NCI-H345 treated with DMSO at 0.1 percent for 48 hours (cell line): ENCODE data around the gene EFHC2.
"Not testable (repeated sequence)": the region's sequence is repeated elsewhere in the genome, so short reads cannot be mapped to it uniquely, and the experiment has no call there.

Source experiments
- DNase-seq: peaks from one replicate; lab custom pipeline; 2025; ENCODE audit not compliant: unreplicated experiment; lab: John Stamatoyannopoulos, UW

The EFHC2 gene

GRCh38 chrX:44234116-44234515 lies 109.4 kb downstream of the EFHC2 start:
- DNase-seq: no peak

GRCh38 chrX:44232081-44232480 lies 111.4 kb downstream of the EFHC2 start:
- DNase-seq: no peak

DNA sequence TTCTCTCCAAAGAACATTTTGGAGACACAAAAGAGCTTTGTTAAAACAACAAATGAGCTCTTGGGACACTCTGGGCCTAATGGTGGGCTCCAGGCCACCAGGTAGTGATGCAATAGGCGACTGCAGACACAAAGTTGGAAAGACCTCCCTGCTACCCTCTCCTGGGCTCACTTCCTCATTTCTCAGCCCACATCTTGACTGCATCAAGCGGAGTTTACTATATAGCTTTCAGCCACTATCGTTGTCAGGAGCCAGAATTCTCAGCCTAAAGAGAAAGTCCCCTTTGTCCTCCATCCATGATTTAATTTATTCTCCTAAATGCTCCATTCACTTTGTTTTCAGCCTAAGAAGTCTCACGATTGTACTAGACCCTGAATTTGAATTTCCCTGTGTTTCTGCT lies 114.9 kb downstream of the EFHC2 start:
- no peak for DNase-seq

DNA sequence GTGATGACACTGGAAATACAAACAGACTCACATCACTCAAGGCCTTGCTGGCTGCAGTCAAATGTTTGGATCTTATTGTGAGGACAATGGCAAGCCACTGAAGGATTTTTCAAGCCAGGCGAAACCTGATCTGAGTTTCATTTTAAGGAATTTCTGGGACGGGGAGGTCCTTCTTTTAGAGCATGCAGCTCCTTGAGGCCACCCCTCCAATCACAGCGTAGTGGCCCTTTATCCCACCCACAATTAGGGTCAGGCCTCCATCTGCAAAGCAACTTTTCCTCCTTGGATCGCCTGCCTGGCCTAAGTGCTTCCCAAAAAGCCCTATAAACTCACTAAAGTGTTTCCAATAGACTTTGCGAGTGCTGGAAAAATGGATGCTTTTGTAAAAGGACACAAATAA lies 115.5 kb downstream of the EFHC2 start:
- DNase-seq: no peak

GRCh38 chrX:44225667-44226066 lies 117.8 kb downstream of the EFHC2 start:
- no peak for DNase-seq

- no peak for DNase-seq
These were observed 118.7 kb downstream of the EFHC2 start for GRCh38 chrX:44224760-44225159.

GRCh38 chrX:44223150-44223549 lies 120.3 kb downstream of the EFHC2 start:
- no peak for DNase-seq

GRCh38 chrX:44218465-44218864 lies 125.0 kb downstream of the EFHC2 start:
- no peak for DNase-seq

DNA sequence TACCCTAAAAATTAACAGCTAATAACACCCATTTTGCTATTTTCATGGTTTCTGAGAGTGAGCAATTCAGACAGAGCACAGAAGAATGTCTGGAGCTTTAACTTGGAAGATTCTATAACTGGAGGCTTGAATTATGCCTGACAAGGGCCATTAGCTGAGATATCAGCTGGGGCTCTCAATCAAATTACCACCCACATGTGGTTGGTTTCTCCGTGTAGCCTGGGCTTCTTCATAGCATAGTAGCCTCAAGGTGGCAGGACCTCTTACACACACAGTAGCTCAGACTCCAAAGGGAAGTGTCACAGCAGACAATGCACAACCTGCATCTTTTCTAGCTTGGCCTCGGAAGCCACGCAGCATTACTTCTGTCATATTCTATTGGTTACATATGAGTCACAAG lies 127.3 kb downstream of the EFHC2 start:
- DNase-seq: no peak

GRCh38 chrX:44203791-44204190 lies 139.7 kb downstream of the EFHC2 start:
- no peak for DNase-seq

DNA sequence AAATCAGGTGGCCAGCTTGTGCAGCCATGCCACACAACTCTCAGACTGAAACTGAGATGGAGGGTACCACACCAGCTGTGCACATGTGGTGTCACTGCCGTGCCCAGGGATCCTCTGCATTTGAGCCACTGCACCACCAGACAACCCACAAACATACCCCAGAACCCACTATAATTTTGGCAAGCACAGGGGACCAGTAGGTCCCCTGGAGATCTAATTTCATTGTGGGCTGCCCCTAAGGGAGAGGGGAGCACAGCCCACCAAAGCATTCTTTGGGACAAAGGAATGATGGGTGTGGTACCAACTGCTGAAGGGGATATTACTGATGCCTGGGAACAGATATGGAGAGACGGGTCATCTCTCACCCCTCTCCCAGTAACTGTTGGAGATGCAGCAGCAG lies 140.9 kb downstream of the EFHC2 start:
- no peak for DNase-seq

DNA sequence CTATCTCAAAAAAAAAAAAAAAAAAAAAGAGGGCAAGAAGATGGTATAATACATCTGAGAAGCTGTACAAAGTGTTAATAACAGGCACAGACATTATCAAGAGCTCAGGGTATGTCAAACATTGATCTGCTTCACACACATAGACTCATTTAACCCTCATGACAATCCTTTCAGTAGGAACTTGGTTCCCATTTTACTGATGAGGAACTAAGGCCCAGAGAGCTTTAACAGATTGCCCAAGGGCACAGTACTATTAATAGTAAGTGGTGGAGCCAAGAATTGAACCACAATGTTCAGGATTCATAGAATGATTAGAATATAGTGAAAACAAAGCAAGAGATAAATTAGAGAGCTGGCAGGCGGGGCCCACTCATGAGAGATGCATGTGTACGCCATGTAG lies 154.4 kb downstream of the EFHC2 start:
- DNase-seq: no peak

DNA sequence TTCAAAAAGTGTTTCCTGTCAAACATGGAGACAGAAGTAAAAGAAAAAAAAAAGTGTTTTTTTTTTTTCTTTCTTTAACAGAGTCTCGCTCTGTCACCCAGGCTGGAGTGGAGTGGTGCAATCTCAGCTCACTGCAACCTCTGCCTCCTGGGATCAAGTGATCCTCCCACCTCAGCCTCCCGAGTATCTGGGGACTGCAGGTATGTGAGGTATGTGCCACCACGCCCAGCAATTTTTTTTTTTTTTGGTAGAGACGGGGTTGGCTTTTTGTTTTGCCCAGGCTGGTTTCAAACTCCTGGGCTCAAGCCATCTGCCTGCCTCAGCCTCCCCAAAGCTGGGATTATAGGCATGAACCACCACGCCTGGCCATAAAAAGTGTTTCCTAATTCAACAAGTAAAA lies 155.6 kb downstream of the EFHC2 start:
- DNase-seq: not testable (repeated sequence)

- DNase-seq: no peak
These were observed 160.1 kb downstream of the EFHC2 start for GRCh38 chrX:44183329-44183728.

DNA sequence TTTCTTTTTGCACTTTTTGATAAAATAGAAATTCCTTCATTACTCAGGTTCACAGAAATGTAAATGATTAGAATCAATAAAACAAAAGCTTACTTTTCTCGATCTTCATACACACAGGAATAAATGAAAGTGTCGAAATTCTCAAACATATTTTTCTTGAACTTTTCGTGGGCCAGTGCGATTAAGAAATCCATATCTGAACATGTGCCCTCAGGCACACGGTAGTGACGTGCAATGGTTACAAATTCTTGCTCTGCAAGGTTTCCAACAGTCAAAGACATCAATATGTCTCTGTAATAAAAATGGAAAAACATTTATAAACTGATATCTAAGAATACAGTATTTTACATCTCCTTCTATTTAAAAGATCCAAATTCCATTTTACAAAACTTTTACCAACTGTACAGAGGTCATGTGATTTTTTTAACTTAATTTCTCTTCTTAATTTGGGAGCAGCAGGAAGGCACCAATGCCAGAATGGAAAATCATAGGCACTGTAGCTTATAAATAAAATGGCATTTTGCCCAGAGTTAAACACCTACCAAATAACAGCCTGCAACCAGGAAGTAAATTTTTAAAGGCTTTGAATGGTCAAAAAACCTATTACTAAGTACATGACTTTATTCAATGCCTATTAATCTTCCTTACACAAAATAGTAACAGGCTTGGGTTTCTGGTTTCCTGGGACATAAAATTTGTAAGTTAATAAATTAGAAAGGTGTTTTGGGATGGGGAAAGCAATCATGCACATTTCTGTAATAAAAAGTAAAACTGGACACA lies 165.0 kb downstream of the EFHC2 start:
- no peak for DNase-seq

DNA sequence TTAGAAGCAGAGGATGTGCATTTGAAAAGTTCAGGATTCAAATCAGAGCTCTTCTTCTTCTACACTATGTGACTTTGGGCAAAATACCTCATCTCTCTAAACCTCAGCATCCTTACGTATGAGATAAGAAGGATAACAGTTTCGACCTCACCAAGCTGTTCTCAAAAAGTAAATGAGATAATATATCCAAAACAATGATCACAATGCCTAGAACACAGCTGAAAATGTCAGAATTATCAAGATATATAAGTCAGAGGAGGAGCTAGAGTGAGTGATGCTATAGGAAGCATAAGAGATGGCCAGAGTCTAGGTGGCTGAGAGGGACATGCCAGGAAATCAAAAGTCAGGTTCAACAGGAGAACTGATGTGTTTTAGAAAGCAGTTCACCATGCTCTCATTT lies 168.0 kb downstream of the EFHC2 start:
- no peak for DNase-seq

DNA sequence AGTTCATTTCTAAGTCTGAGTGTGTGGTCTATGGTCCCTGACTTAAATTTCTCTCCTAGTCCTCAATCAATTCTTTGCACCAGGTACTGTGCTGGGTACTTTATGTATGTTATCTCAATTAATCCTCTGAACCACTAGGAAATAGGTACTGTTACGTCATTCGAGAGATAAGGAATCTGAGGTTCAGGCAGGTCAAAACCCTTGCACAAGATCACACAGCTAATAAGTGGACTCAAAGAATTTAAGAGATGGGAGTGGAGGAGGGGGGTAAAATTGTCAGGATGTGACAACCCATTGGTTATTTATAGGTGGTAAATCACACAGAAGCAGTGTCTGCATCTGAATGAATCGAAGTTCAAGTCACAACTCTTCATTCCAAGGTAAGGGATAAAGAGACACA lies 169.4 kb downstream of the EFHC2 start:
- DNase-seq: no peak

GRCh38 chrX:44173219-44173618 lies 170.3 kb downstream of the EFHC2 start:
- no peak for DNase-seq

- no peak for DNase-seq
These were observed 176.4 kb downstream of the EFHC2 start for GRCh38 chrX:44167116-44167515.

GRCh38 chrX:44162964-44163475 lies 180.5 kb downstream of the EFHC2 start:
- DNase-seq: no peak

DNA sequence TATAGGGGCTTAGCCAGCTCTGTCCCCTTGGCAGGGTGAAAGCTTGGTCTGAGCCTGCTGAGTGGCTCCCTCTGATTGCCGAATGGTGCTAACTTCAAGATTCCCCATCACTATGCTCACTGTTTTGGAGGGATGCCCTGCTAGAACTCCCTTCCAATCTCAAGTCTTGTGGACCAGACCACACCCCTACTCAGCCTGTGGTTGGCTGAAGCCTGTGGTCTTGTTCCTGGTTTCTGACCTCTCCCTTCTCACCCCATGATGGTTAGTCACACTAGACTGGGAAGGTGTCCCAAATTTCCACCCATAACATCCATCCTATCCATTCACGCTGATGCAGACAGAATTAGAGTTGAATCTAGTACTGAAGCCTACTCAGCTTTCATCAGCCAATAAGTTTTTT lies 185.6 kb downstream of the EFHC2 start:
- no peak for DNase-seq

- DNase-seq: no peak
These were observed 186.2 kb downstream of the EFHC2 start for GRCh38 chrX:44157283-44157682.

DNA sequence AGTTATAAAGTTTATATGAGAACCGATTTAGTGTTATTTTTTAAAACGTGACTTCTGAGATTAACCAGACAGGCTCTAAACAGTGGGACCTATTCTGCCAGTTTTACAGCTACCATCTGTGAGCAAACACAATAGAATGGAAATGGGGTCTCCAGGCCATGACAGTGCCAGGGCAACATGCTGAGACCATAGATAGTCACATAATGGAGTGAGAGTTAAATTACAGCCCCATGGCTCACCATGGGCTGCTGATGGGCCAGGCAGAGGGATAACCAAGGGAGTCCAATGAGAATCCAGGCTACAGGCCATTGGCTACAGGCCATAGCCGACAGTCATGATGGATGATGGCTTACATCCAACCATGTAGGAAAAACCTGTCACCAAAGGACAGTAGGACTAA lies 186.7 kb downstream of the EFHC2 start:
- DNase-seq: no peak
